Measurements from ENCODE around the gene FAM13A.

The FAM13A gene

GRCh38 chr4:88765729-88766128, 291.3 kb downstream of the FAM13A start:
- Histone ChIP-seq H3K27ac (ENCODE audit: extremely low read depth, low read depth, low read length) (no peak overlapping the region), H3K9me3 (ENCODE audit: control insufficient read depth, insufficient read depth, low read depth, low read length) (no peaks in the 10 kb centered on the region), H3K4me1 (ENCODE audit: control insufficient read depth, insufficient read depth, low read length) (no peaks in the 10 kb centered on the region), H3K4me3 (ENCODE audit: low read depth, low read length) (no peak overlapping the region), H3K36me3 (ENCODE audit: control insufficient read depth in 2 of 2, insufficient read depth in 1 of 2, low read length in 2 of 2) (peaks cover 0 to 2% of the 10 kb centered on the region in 2 experiments; a peak in 1 of 3 replicates)
- POLR2A ChIA-PET = no interaction called here
- CTCF ChIA-PET = no interaction called here
- TF ChIP-seq ZNF121 (tag by site-specific recombination; IDR thresholded peaks at IDR 0.05) (no peak), REST (tag by site-specific recombination; IDR thresholded peaks at IDR 0.05) (peak; percentile 70; the same call in 1 of the 2 replicates)

- no peaks in the 10 kb centered on the region for H3K36me3 ChIP-seq (ENCODE audit: control insufficient read depth in 2 of 2, insufficient read depth in 1 of 2, low read length in 2 of 2)
- H3K4me1 ChIP-seq (ENCODE audit: control insufficient read depth, insufficient read depth, low read length) = no peaks in the 10 kb centered on the region
- H3K4me3 ChIP-seq (ENCODE audit: low read depth, low read length) = no peak overlapping the region
- TF ChIP-seq EGR2 (tag by site-specific recombination; IDR thresholded peaks at IDR 0.05; ENCODE audit: low read depth) (no peak), ZNF302 (tag by site-specific recombination; IDR thresholded peaks at IDR 0.05; ENCODE audit: low read depth) (no peak), ZSCAN23 (tag by site-specific recombination; IDR thresholded peaks at IDR 0.05) (no peak), GLIS1 (tag by site-specific recombination; IDR thresholded peaks at IDR 0.05) (no peak), ZNF658 (tag by site-specific recombination; IDR thresholded peaks at IDR 0.05) (no peak), ZBTB1 (tag by site-specific recombination; IDR thresholded peaks at IDR 0.05) (no peak)
- no peaks in the 10 kb centered on the region for H3K9me3 ChIP-seq (ENCODE audit: control insufficient read depth, insufficient read depth, low read depth, low read length)
- CTCF ChIA-PET = no interaction called here
- H3K27ac ChIP-seq (ENCODE audit: extremely low read depth, low read depth, low read length) = no peak overlapping the region
- POLR2A ChIA-PET = no interaction called here
Observed at GRCh38 chr4:88763075-88763474, 293.9 kb downstream of the FAM13A start.

DNA sequence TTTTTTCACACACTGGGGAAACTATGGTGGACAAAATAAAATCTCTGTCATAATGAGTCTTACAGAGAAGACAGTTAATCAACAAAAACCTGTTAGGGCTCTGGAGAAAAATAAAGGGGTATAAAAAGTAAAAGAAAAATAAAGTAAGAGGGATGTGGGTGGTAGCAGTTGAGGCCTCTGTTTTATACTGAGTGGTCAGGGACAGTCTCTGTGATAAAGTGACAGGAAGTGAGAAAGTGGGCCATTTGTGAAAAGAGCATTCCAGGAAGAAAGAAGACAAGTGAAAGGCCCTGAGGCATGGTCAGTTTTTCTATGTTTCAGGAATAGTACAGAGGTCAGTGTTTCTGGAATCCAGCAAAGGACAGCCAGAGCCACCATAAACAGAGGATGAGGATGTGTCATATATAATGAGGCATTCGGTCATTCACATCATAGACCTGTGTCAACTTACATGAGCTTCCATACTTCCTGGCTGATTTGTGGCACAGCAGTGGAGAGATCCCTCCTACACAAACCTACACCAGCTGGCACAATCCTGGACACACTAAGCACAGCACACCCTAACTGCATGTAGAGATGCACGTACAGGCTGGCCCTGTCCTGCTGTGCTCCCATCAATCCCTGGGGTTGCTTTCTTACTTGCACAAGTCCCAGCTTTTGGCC, 295.0 kb downstream of the FAM13A start:
- no peak for TF ChIP-seq ZNF701 (tag by site-specific recombination; IDR thresholded peaks at IDR 0.05)
- TF ChIP-seq YY2 (tag by site-specific recombination; IDR thresholded peaks at IDR 0.05) = no peak
- TF ChIP-seq, protein P1, sequence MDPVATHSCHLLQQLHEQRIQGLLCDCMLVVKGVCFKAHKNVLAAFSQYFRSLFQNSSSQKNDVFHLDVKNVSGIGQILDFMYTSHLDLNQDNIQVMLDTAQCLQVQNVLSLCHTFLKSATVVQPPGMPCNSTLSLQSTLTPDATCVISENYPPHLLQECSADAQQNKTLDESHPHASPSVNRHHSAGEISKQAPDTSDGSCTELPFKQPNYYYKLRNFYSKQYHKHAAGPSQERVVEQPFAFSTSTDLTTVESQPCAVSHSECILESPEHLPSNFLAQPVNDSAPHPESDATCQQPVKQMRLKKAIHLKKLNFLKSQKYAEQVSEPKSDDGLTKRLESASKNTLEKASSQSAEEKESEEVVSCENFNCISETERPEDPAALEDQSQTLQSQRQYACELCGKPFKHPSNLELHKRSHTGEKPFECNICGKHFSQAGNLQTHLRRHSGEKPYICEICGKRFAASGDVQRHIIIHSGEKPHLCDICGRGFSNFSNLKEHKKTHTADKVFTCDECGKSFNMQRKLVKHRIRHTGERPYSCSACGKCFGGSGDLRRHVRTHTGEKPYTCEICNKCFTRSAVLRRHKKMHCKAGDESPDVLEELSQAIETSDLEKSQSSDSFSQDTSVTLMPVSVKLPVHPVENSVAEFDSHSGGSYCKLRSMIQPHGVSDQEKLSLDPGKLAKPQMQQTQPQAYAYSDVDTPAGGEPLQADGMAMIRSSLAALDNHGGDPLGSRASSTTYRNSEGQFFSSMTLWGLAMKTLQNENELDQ (tag by site-specific recombination; IDR thresholded peaks at IDR 0.05; ENCODE audit: low read depth) = no peak
- TF ChIP-seq ZNF677 (tag by site-specific recombination; IDR thresholded peaks at IDR 0.05) = no peak
- TF ChIP-seq ZFP69B (tag by site-specific recombination; IDR thresholded peaks at IDR 0.05) = no peak
- H3K27ac ChIP-seq (ENCODE audit: extremely low read depth, low read depth, low read length) = no peak overlapping the region
- H3K9me3 ChIP-seq (ENCODE audit: control insufficient read depth, insufficient read depth, low read depth, low read length) = no peaks in the 10 kb centered on the region
- H3K4me1 ChIP-seq (ENCODE audit: control insufficient read depth, insufficient read depth, low read length) = no peaks in the 10 kb centered on the region
- CTCF ChIA-PET = interaction anchor here (0.6 kb wide), 1 partner anchor 714 kb away, joined by 3 read pairs; no protein-coding TSS in a partner anchor
- H3K36me3 ChIP-seq (ENCODE audit: control insufficient read depth in 2 of 2, insufficient read depth in 1 of 2, low read length in 2 of 2) = no peaks in the 10 kb centered on the region
- H3K4me3 ChIP-seq (ENCODE audit: low read depth, low read length) = no peak overlapping the region
- POLR2A ChIA-PET = no interaction called here

GRCh38 chr4:88761342-88761741, 295.6 kb downstream of the FAM13A start:
- no peak overlapping the region for H3K4me3 ChIP-seq (ENCODE audit: low read depth, low read length)
- no peaks in the 10 kb centered on the region for H3K9me3 ChIP-seq (ENCODE audit: control insufficient read depth, insufficient read depth, low read depth, low read length)
- POLR2A ChIA-PET = no interaction called here
- no peak overlapping the region for H3K27ac ChIP-seq (ENCODE audit: extremely low read depth, low read depth, low read length)
- CTCF ChIA-PET = no interaction called here
- H3K36me3 ChIP-seq (ENCODE audit: control insufficient read depth in 2 of 2, insufficient read depth in 1 of 2, low read length in 2 of 2) = no peaks in the 10 kb centered on the region
- H3K4me1 ChIP-seq (ENCODE audit: control insufficient read depth, insufficient read depth, low read length) = no peaks in the 10 kb centered on the region
- TF ChIP-seq ZNF391 (tag by site-specific recombination; IDR thresholded peaks at IDR 0.05; ENCODE audit: borderline replicate concordance, low read depth) (no peak), ZNF768 (tag by site-specific recombination; IDR thresholded peaks at IDR 0.05) (no peak), ZNF76 (tag by site-specific recombination; IDR thresholded peaks at IDR 0.05; ENCODE audit: borderline replicate concordance, low read depth) (no peak), KLF8 (tag by site-specific recombination; IDR thresholded peaks at IDR 0.05) (no peak), ZIC2 (tag by site-specific recombination; IDR thresholded peaks at IDR 0.05) (no peak)
- TF ChIP-seq, protein P2, sequence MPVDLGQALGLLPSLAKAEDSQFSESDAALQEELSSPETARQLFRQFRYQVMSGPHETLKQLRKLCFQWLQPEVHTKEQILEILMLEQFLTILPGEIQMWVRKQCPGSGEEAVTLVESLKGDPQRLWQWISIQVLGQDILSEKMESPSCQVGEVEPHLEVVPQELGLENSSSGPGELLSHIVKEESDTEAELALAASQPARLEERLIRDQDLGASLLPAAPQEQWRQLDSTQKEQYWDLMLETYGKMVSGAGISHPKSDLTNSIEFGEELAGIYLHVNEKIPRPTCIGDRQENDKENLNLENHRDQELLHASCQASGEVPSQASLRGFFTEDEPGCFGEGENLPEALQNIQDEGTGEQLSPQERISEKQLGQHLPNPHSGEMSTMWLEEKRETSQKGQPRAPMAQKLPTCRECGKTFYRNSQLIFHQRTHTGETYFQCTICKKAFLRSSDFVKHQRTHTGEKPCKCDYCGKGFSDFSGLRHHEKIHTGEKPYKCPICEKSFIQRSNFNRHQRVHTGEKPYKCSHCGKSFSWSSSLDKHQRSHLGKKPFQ (tag by site-specific recombination; IDR thresholded peaks at IDR 0.05) = no peak
- TF ChIP-seq, protein P3, sequence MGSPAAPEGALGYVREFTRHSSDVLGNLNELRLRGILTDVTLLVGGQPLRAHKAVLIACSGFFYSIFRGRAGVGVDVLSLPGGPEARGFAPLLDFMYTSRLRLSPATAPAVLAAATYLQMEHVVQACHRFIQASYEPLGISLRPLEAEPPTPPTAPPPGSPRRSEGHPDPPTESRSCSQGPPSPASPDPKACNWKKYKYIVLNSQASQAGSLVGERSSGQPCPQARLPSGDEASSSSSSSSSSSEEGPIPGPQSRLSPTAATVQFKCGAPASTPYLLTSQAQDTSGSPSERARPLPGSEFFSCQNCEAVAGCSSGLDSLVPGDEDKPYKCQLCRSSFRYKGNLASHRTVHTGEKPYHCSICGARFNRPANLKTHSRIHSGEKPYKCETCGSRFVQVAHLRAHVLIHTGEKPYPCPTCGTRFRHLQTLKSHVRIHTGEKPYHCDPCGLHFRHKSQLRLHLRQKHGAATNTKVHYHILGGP (tag by site-specific recombination; IDR thresholded peaks at IDR 0.05) = no peak
